H1 (cell line): ENCODE results near the gene ABCC4.

Experiments used
- BRCA1 ChIP-seq: IDR thresholded peaks from 2 replicates; pipeline ENCODE4 v1.6.1; 2012; ENCODE audit warnings: low read depth, low read length, improper control_type of control experiment
- POLR2AphosphoS5 ChIP-seq: IDR thresholded peaks from 2 replicates; pipeline ENCODE4 v1.6.1; 2011; ENCODE audit warnings: low read depth, low read length

DNA sequence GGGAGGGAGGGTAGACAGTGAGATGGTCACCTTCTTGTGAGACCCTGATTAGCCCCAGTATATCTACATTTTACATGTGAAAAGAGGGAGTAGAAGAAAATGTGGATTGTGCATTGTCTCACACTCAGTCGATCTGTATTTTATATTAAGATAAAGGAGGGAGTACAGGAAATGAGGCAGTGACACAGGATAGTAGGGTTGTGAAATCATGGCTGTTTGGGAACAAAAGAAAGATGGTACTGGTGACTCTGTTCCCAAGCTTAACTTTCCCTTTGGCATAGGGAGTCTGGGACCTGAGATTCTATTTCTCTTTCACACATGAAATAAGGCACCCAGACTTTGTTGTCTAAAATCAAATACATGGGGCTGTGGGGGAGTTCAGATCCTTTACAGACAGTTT, 194.7 kb downstream of the ABCC4 start:
- TF ChIP-seq POLR2AphosphoS5 (no peak), BRCA1 (no peak)
